Myocyte (in vitro differentiated cells): ENCODE results near the gene PTPN1. TPM values are rescaled to one million over a fixed set of nuclear protein-coding genes. Genes with fewer than 3 reads are reported as not detected.
"Not testable (repeated sequence)": the region's sequence is repeated elsewhere in the genome, so short reads cannot be mapped to it uniquely, and the experiment has no call there.

Source experiments
- DNase-seq: peaks from one replicate; pipeline ENCODE4 v3.0.0-alpha.2; 2012; ENCODE audit warnings: low read depth
- total RNA-seq: library from RNA; depleted of rRNA; stranded (reverse); fragments of >200 nt; gene quantifications from 2 replicates; pipeline ENCODE4 v1.2.3, GENCODE V29; 2014

Gene PTPN1
- total RNA-seq, 1 donor from 2014 or later = 35.4 TPM

GRCh38 chr20:50478162-50478990 is 31.8 kb upstream of the PTPN1 start:
- peak; percentile 47 for DNase-seq

- no peak for DNase-seq
Measured at GRCh38 chr20:50481741-50482140, 28.4 kb upstream of the PTPN1 start.

DNA sequence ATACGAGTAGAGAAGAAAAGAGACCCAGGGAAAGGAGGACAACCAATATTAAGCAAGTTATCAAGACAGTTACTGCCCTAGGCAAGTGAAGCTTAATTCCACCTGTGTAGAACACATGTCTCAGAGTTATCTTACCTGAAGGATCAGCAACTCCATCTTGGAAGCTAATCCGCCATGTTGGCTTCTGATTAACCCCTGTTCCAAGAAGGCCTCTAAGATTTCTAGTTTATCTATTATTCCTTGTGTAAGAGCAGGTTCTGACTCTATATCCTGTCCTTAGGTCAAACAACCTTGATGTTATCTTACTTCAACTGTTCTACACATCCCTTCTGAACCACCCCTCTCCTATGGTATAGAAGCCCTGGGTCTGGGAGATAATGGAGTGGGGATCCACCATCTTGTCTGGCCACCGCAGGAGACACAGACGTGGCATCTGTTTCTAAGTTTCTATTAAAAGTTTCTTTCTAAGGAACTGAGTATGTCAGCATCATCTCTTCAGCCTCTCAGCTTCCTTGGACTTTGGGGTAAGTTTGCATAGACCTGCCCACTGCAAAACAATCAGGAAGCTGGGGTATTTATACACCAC is 27.7 kb upstream of the PTPN1 start:
- DNase-seq = no peak

DNA sequence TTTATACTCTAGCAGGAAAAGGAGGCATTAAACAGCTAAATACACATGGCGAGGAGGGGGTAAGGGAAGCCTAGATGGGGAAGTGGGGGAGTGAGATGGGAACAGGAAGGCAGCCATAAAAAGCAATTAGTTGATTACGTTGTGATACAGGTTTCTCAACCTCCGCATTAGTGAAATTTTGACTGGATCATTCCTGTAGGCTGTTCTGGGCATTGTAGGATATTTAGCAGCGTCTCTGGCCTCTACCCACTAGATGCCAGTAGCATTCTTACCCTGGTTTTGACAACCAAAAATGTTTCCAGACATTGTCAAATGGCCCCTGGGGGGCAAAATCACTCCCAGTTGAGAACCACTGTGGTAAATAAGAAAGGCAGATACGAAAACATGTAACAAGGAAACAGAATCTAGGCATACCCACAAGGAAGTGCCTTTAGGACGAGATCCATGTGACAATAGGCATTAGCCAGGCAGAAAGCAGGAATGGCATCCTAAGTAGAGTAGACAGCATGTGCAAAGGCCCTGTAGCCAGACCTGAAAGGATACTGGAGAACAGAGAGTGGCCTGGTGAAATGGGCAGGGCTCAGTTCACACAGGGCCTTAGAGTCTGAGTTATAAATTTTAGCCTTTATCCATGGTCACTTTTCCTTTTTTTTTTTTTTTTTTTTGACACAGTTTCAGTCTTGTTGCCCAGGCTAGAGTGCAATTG is 25.8 kb upstream of the PTPN1 start:
- DNase-seq = no peak

GRCh38 chr20:50487397-50487796 is 22.8 kb upstream of the PTPN1 start:
- DNase-seq = no peak

DNA sequence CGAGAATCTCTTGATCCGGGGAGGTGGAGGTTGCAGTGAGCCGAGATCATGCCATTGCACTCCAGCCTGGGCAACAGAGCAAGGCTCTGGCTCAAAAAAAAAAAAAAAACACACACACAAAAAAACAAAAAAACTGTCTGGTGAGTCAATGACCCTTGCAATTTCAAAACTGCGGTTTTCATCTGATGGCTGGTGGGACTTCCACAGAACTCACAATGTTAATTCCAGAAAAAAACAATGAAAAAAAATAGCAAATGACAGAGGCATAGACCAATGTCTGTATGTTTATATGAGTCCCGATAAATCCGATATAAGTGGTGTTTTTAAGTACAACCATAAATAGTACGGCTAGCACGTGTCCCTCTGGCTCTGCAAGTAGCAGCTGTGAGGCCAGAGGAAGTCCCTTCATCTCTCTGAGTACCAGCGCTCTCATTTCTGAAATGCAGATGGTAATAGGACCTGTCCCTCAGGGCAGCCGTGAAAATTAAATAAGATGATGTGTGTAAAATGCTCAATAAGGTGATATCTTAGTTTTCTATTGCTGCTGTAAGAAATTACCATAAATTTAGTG is 21.9 kb upstream of the PTPN1 start:
- DNase-seq = no peak

GRCh38 chr20:50491168-50491567 is 19.0 kb upstream of the PTPN1 start:
- DNase-seq = no peak

DNA sequence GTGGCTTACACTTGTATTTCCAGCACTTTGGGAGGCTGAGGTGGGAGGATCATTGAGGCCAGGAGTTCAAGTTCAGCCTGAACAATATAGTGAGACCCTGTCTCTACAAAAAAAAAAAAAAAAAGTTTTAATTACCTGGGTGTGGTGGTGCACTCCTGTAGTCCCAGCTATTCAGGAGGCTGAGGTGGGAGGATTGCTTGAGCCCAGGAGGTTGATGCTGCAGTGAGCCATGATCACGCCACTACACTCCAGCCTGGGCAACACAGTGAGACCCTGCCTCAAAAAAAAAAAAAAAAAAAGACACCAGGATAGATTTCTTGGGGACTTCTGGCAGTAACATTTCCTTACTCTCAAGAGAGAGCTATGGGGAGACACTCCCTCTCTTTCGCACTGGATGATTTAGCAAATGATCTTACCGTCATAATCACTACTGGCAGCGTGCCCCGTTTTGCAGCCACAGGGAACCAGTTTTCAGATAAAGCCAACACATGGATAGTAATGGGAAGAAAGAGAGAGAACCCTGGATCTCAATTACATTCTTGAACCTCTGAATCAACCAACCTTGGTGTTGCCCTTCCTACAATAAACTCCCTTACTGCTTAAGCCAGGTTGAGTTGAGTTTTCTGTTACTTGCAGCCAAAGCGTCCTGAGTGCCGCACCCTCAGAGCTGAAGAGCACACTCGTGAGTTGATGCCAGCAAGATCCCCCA is 18.1 kb upstream of the PTPN1 start:
- no peak for DNase-seq

GRCh38 chr20:50493881-50494253 is 16.3 kb upstream of the PTPN1 start:
- no peak for DNase-seq

DNA sequence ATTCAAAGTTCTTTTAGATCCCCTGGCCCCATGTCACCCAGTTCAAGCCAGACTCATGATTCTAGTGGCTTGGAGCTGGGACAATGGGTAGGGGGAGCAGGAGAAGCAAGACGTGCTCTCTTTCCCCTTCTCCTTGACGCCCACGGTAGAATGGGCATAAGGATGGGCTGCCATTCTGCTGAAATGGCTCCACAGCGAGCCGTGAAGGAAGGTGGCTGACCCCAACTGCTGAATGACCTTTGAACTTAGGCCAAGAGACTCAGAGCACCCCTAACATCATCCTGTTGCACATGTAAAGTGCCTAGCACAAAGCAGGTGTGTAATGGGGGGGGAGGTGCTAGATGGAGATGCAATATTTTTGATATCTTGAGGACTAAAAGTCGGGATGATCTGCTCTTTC is 15.8 kb upstream of the PTPN1 start:
- DNase-seq = no peak

- DNase-seq = no peak
Measured at GRCh38 chr20:50496773-50497385, 13.3 kb upstream of the PTPN1 start.

DNA sequence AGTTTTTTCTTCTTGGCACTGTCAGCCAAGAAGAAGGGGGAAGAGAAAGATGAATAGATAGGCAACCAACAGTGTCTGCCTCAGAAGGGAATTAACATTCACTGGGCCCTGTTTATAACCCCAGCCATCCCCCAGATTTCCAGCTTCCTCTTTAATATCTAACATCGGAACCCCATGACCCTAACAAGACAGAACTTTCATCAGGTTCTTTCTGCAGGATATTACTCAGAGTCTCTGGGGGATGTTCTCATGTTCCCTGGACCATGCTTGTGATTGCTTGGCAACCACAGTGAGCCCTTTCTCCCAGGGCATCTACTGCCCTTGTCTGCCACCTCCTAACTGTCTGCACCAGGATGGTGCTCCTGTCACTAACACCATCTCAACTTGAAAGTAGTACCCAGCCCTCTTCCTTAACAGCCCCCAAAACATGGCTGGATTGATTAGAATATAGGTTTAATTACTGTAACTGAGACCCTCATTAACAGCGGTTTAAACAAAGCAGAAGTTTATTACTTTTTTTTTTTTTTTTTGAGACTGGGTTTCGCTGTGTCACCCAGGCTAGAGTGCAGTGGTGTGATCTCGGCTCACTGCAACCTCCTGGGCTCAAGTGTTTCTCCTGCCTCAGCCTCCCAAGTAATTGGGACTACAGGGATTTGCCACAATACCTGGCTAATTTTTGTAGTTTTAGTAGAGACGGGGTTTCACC is 12.0 kb upstream of the PTPN1 start:
- DNase-seq = peak; percentile 45

GRCh38 chr20:50499938-50500337 is 10.2 kb upstream of the PTPN1 start:
- DNase-seq = no peak

GRCh38 chr20:50501972-50502745 is 8.0 kb upstream of the PTPN1 start:
- DNase-seq = no peak

GRCh38 chr20:50504231-50504823 is 5.9 kb upstream of the PTPN1 start:
- DNase-seq = peak; percentile 33

GRCh38 chr20:50506270-50506579 is 4.0 kb upstream of the PTPN1 start:
- no peak for DNase-seq

DNA sequence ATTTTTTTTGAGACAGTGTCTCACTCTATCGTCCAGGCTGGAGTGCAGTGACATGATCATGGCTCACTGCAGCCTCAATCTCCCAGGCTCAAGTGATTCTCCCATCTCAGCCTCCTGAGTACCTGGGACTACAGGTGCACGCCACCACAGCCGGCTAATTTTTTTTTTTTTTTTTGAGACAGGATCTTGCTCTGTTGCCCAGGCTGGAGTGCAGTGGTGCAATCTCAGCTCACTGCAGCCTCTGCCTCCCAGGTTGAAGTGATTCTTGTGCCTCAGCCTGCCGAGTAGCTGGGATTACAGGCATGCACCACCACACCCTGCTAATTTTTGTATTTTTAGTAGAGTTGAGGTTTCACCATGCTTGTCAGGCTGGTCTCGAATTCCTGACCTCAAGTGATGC is 2.4 kb upstream of the PTPN1 start:
- not testable (repeated sequence) for DNase-seq

- DNase-seq = peak; percentile 56
Measured at GRCh38 chr20:50508171-50508755, 1.9 kb upstream of the PTPN1 start.
